GM12873 (cell line): ENCODE measurements around the gene LCK.

ENCODE experiments used
- TF ChIP-seq, protein P1 (sequence below): IDR thresholded peaks from 2 replicates; pipeline ENCODE4 v1.5.1; 2012; ENCODE audit warnings: low read depth, mild to moderate bottlenecking, moderate library complexity, low read length, control low read depth; ENCODE audit not compliant: insufficient read depth; ENCODE audit errors: missing control alignments

LCK gene

DNA sequence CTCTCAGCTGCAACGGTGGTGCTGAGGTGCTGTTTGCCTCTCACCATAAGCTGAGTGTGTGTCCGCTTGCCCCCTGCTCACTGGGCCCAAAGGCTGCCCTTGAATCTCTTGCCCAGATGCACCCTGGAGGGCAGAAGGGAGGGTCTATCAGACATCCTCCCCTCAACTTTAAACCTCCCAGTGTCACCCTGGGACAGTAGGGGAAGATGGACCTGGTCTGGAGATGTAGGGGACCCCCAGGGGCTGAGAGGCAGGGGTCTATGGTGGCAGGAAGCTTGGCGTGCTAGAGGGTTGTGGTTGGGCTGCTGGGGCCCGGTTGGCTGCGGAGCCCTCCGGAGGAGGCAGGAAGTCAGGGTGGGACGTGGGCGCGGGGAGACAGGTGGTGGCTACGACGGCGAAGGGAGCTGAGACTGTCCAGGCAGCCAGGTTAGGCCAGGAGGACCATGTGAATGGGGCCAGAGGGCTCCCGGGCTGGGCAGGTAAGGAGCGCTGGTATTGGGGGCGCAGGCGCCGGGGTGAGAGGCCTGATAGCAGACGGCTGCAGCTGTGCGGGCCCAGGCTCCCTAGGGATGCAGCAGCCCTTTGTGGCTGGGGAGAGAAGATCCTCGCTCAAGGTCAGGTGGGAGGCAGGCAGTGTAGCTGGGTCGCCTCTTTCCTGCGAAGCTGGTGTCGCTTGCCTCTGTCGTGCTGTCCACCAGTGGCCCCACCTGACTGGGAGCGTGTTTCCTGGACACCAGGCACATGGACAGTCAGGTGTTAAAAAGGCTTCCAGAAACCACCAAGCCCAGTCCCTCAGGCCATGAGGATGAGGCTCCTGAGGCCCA is at the start of gene LCK:
Gene LCK, plus strand, starts transcription at position 373 of the 824 bp plus-strand sequence. CDS start 23,065 bp downstream, outside the sequence.
- TF ChIP-seq, protein P1, sequence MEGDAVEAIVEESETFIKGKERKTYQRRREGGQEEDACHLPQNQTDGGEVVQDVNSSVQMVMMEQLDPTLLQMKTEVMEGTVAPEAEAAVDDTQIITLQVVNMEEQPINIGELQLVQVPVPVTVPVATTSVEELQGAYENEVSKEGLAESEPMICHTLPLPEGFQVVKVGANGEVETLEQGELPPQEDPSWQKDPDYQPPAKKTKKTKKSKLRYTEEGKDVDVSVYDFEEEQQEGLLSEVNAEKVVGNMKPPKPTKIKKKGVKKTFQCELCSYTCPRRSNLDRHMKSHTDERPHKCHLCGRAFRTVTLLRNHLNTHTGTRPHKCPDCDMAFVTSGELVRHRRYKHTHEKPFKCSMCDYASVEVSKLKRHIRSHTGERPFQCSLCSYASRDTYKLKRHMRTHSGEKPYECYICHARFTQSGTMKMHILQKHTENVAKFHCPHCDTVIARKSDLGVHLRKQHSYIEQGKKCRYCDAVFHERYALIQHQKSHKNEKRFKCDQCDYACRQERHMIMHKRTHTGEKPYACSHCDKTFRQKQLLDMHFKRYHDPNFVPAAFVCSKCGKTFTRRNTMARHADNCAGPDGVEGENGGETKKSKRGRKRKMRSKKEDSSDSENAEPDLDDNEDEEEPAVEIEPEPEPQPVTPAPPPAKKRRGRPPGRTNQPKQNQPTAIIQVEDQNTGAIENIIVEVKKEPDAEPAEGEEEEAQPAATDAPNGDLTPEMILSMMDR = no peak

DNA sequence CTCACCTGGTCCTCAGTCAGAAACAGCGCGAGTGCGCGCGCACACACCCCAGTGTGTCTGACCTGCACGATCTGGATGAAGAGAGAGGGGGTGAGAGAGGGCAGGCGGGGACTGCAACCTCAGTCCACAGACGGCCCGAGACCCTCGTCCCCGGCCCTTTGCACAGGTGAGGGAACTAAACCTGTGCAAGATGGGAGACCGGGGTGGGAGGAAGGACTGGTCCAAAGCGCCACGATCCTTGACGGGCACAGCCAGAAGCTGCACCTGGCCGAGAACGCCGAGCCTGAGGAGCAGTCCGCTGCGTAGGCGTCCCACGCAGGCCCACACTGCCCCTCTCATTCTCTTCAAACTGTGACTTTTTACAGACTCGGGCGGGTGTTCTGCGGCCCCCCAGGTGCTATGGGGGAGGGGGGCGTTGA is 46.1 kb upstream of the LCK start:
- TF ChIP-seq, protein P1 = no peak

DNA sequence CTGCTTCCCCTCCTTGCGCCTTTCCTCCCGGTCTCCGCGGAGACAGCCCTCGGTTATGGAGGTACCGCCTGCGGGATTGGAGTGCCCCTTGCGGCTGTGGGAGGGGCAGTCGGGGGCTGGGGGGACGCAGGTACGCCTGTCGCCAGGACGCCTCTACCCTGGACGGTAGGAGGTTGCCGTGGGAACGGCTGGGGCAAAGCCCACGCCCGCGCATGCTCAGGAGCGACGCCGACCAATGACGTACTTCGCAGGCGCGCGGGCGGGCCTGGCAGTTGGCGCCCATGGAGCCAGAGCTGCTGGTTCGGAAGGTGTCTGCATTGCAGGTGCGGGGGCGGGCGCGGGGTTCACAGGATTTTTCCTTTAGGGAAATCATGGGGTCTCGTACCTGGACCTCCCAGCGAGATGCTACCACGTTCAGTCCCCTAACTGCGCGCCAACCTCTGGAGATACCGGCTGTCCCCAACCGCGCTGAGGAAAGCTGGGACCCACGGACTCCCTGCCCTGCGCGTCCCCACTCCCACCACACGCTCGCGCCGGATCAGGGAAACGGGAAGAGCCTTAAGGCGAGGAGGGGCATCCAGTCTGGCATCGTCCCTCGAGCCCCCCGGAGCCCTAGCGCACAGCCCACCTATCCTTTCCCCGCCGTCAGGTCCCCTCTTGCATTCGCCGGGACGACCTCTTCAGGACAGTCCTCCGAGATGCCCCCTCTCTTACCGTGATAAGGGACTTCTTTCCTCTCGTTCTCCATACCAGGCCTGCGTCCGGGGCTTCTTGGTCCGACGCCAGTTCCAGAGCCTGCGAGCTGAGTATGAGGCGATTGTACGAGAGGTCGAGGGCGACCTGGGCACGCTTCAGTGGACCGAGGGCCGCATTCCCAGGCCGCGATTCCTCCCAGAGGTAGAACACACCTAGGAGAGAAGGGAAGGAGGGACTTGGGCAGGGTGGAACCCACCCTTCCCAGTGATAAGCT is 45.4 kb upstream of the LCK start, which contains the start of gene IQCC:
Gene IQCC, plus strand, starts transcription at position 271 of the 970 bp plus-strand sequence. Its CDS starts 11 bp downstream, at position 282.
- TF ChIP-seq, protein P1 = no peak

DNA sequence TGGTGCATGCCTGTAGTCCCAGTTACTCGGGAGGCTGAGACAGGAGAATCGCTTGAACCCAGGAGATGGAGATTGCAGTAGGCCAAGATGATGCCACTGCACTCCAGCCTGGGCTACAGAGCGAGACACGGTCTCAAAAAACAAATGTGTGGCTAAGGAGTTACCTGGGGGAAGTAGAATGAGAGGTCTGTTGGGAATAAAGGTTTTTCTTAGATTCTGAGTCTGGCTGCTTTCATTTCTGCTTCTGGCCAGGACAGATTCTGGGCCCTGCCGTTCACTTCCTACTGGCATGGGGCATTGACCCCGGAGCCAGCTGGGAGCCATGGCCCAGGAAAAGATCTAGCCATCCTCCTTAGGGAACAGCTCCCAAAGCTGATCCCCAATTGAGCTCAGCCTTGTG is 42.6 kb upstream of the LCK start:
- TF ChIP-seq, protein P1 = no peak

DNA sequence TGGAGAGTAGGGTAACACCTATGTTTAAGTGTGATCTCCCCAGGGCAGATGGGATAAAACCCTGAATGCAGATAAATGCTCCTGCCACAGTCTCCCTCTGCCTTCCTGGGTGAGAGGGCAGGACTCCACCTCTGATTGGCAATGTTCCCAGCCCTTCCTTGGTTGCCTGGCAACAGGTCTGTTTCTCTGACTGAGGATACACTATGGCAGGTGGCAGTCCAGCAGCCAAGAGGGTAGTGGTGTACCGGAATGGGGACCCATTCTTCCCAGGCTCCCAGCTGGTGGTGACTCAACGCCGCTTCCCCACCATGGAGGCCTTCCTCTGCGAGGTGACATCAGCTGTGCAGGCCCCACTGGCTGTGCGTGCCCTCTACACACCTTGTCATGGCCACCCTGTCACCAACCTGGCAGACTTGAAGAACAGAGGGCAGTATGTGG is 42.2 kb upstream of the LCK start, which contains the start of gene DCDC2B:
Gene DCDC2B, plus strand, starts transcription at position 199 of the 438 bp plus-strand sequence. Its CDS starts 5 bp downstream, at position 204.
- TF ChIP-seq, protein P1 = no peak

DNA sequence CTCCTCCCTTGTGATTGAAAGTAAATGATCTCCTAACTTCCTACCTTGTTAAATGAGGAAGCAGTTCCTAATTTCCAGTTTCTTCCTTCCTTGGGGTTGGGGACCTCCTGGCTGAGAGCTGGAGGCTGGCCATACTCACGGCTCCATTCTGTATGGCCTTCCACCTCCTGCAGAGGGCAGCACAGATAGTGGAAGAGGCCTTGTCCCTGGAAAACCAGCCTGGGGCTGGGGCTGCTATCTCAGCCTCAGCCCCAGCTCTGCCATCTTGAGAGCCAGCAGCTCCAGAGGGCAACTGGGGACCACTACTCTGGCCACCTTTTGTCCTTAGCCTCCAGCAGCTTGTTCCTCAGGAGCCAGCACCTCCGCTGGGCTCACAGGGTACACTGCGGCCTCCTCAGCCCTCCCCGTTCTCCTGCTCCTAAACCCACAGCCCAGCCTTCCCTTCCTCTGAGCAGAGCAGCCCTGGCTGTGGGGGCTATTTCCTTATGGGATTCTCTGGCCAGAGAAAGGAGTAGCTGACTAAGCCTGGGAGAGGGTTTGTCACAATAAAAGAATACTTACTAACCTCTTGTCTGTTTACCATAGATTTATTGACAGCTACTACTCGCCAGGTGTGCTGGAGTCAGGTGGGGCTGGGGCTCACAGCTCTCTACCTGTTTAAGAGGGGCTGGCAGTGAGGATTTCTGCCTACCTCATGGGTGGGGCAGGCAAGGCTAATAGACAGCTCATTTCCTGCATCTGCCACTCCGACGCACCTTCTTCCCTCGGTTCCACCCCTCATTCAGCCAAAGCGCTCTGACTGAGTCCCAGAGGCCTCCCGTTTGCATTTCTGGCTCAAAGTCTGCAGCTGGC is 35.2 kb upstream of the LCK start:
- TF ChIP-seq, protein P1 = peak; percentile 88
